ENCODE measurements around the gene EMP1.

EMP1 gene

GRCh38 chr12:13196130-13196921 is at the start of gene EMP1:
Gene EMP1 (plus strand): TSS chr12:13196726. CDS start chr12:13211511, 14,785 bp downstream.
- peak within 1 kb of the TSS; percentile 3; the same call in 1 of the 2 replicates for H3K27ac ChIP-seq
- TF ChIP-seq CTCF (conservative IDR thresholded peaks at IDR 0.05), result no peak

- no peak for TF ChIP-seq CTCF (conservative IDR thresholded peaks at IDR 0.05)
- H3K27ac ChIP-seq, result no peak overlapping the region
Measured at GRCh38 chr12:13147688-13148484, 48.6 kb upstream of the EMP1 start.

- H3K27ac ChIP-seq, result no peak overlapping the region
- no peak for TF ChIP-seq CTCF (conservative IDR thresholded peaks at IDR 0.05)
Measured at GRCh38 chr12:13148485-13148847, 48.1 kb upstream of the EMP1 start.

- H3K27ac ChIP-seq, result no peak overlapping the region
- TF ChIP-seq CTCF (conservative IDR thresholded peaks at IDR 0.05), result no peak
Measured at GRCh38 chr12:13149411-13149810, 47.1 kb upstream of the EMP1 start.

DNA sequence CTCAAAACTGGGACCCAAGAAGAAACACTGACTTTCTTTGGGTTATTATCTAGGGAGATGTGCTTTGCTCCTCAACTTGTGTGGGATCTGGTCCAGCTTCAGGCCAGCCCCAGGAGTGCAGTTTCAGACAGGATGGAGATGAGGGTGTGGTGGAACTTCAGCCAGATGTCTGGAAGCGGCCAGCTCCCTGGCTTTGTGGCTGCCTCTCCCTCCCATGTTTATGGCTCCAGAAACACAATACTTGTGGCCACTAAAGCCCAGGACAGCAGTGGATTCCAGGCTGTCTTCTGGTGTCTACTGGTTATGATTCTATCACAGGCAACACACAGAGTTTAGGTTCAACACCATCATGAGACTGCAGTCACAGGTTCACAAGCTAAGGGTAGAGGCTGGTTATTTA is 44.2 kb upstream of the EMP1 start:
- no peak for TF ChIP-seq CTCF (conservative IDR thresholded peaks at IDR 0.05)
- no peak overlapping the region for H3K27ac ChIP-seq

GRCh38 chr12:13152756-13153155 is 43.8 kb upstream of the EMP1 start:
- no peak for TF ChIP-seq CTCF (conservative IDR thresholded peaks at IDR 0.05)

DNA sequence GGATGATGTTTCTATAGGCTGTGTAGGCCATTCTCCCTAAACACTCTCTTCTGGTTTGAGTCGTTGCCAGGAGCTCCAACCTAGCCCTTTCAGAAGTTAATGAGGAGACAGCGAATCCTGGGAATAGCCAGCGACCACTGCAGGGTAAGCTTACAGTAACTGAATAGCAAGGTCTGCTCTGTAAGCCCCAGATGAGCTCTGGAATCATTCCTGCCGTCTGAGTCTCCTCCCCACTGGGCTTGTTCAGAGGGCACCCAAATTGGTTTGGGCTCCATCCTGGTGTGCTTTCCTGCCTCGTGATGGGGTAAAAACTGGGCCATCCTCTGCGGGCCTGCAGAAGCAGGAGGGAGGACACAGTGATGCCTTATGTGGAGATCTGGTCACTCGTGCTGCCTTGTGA is 43.3 kb upstream of the EMP1 start:
- H3K27ac ChIP-seq, result no peak overlapping the region
- TF ChIP-seq CTCF (conservative IDR thresholded peaks at IDR 0.05), result no peak

More at GRCh38 chr12:13152756-13153155, 43.8 kb upstream of the EMP1 start:
- no peak overlapping the region for H3K27ac ChIP-seq
